Right lobe of liver (tissue), 6 donors: Measurements from ENCODE around the gene ALS2. TPM values are rescaled to one million over a fixed set of nuclear protein-coding genes. Genes with fewer than 3 reads are reported as not detected.
A peak's percentile ranks its signal among the peaks of the same experiment; 100 is the strongest.

ENCODE experiments used
- ATAC-seq, 4 donors: fragments of 200-7000 bp; cut with Tn5 transposase; one replicate each; pipeline ENCODE4 v1.9.1; 2020; ENCODE audit warnings: mild to moderate bottlenecking in 4 of 4, moderate library complexity in 4 of 4
- DNase-seq, 3 donors: peaks; one replicate each; pipeline ENCODE4 v3.0.0-alpha.2; 2020
- H3K27ac ChIP-seq, 3 donors: fragments of 200-600 bp; one replicate each; pipeline ENCODE4 v1.8.0; 2022
- H3K27me3 ChIP-seq, 2 donors: fragments of 200-600 bp; one replicate each; pipeline ENCODE4 v1.8.0; 2022
- H3K36me3 ChIP-seq, 4 donors: fragments of 200-600 bp; sonication (generic) in 1 of 4; one replicate each; pipeline versions ENCODE4 v1.5.1 to v1.8.0; 2017 to 2022; ENCODE audit warnings: control low read depth in 1 of 4
- H3K4me1 ChIP-seq, 4 donors: fragments of 200-600 bp; sonication (generic) in 1 of 4; one replicate each; pipeline versions ENCODE4 v1.5.1 to v1.8.0; 2017 to 2022; ENCODE audit warnings: control low read depth in 1 of 4
- H3K4me3 ChIP-seq, 3 donors: fragments of 200-600 bp; one replicate each; pipeline ENCODE4 v1.8.0; 2022
- H3K9me3 ChIP-seq, 4 donors: fragments of 200-600 bp; sonication (generic) in 1 of 4; one replicate each; pipeline versions ENCODE4 v1.5.1 to v1.8.0; 2017 to 2022; ENCODE audit warnings: control low read depth in 1 of 4
- CTCF ChIP-seq, 4 donors: fragments of 200-600 bp in 3 of 4; fragments of 450-650 bp in 1 of 4; IDR thresholded peaks; one replicate each; pipeline versions ENCODE4 v1.5.1 to v1.8.0; 2016 to 2022; ENCODE audit warnings: antibody characterized with exemption in 4 of 4, mild to moderate bottlenecking in 2 of 4
- POLR2A ChIP-seq: fragments of 450-650 bp; IDR thresholded peaks from one replicate; pipeline ENCODE4 v1.6.1; 2017; ENCODE audit warnings: antibody characterized with exemption, mild to moderate bottlenecking
- WGBS: methylation state at CpG from one replicate; pipeline ENCODE4 v1.1.6; 2018; ENCODE audit warnings: low coverage, low lambda C conversion rate; ENCODE audit not compliant: insufficient coverage; ENCODE audit errors: missing lambda C conversion rate; 5-methylcytosine and 5-hydroxymethylcytosine counted together
- intact Hi-C, 2 donors: fragments of 100-400 bp; cut with DNase I; formaldehyde crosslinking; loops; one replicate each; pipeline versions ENCODE4 v1.11.2 to v1.14.1; 2022
- long read RNA-seq: library from polyadenylated mRNA; unstranded; transcript quantifications from one replicate; pipeline ENCODE4 v2.0.0, GENCODE V29; 2019
- total RNA-seq, 6 experiments: library from RNA; depleted of rRNA in 2 of 6; stranded (reverse); fragments of >200 nt in 2 of 6; fragmentation: NEBNext Ultra II Directional in 3 of 6; extraction: Animal tissue kit (Norgen Biotek cat#: 25700) in 3 of 6; gene quantifications; one replicate each; pipeline versions ENCODE4 v1.1.0 to v1.2.4, GENCODE V29; 2016 to 2023
- donor health status: DM: no; HTN: yes; CAD: no.
- donor health status: DM: no; HTN: no; CAD: no.
- donor health status: DM: no; HTN: no; CAD: no.
- donor health status: DM: no; HTN: yes; CAD: no.
- donor health status: DM: no; HTN: yes; CAD: no.

Gene ALS2
- total RNA-seq, result 10 to 100 TPM; 15.8 to 24.9 (median 20.3) TPM
- long read RNA-seq, partial matches to known transcripts, result 2 of 6 reads
- long read RNA-seq, other reads (novel, unspliced or antisense), result 2 of 6 reads

DNA sequence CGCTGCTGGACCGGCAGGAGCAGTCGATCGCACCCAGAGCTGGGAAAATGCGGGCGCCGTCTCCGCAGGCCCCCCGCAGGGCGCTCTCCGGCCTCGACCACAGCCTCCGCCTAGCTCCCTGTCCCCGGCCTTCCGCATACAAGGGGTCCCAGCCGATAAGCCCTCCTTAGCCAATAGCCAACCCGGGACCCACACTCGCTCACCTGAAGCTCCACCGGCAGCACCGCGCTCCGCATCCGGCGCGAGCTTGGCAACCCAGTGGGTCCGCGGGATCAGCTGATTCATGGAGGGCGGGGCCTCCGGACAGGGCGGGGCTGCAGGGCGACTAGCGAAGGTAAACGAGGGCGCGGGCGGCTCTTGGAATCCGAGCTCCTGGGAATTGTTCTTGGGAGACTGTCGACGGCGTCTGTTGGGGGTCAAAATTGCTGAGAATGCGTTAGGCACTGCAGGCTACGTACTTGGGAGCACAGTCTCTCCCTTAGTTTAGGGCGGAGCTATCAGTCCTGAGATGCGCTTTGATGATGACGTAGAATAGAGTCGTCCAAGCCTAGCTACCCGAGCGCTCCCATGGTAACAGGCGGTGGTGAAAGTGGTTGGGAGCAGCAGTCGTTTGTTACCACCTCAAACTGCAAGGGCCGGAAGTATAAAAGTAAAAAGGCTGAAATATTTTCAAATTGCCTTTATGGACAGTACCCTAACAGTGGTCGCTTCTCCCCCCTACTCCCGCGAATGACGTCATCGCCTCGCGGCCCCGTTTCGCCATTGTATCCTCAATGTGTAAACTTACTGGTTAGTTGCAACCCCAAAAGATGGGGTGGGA, at the start of gene ALS2:
ALS2 (minus strand) TSS at position 260 of the 820 bp plus-strand sequence. CDS start 12,048 bp downstream, outside the sequence.
- peak within 1 kb of the TSS; percentile 58 to 91 (median 72) for H3K4me3 ChIP-seq
- H3K4me1 ChIP-seq, result peaks cover 0 to 36% (median 13%) of the 10 kb centered on the region in 4 donors
- WGBS, result 0% methylated on average over 40 of the region's 60 CpGs
- intact Hi-C loops, result no loop called here
- H3K36me3 ChIP-seq, result no peaks in the 10 kb centered on the region
- TF ChIP-seq POLR2A (peak; percentile 56), CTCF (IDR thresholded peaks at IDR 0.05) (no peak)
- ATAC-seq, result peak; percentile 94 to 97 (median 95)
- DNase-seq, result peak; percentile 98
- no peaks in the 10 kb centered on the region for H3K27me3 ChIP-seq
- H3K9me3 ChIP-seq, result no peaks in the 10 kb centered on the region
- H3K27ac ChIP-seq, result peak within 1 kb of the TSS; percentile 67 to 69 (median 68)

DNA sequence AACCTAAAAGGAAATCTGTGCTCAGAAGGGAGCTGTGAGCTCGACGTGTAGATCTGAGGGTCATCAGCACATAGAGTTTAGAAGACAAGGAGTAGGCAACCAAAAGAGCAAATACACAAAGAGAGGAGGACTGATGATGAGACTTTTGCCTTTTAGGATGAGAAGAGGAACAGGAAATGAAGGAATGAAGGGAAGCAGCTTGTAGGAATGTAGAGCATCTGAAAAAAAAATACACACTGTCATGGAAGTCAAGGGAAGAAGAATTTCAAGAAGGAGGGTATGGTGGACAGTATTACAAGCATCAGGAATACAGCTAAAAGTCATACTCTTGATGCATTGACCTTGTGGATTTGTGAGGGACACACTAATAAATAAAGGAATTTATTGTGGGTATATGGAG, 47.5 kb upstream of the ALS2 start:
- H3K4me3 ChIP-seq, result no peak overlapping the region
- intact Hi-C loops, result no loop called here
- DNase-seq (no peak), ATAC-seq (no peak)
- no peaks in the 10 kb centered on the region for H3K27me3 ChIP-seq
- no peak overlapping the region for H3K27ac ChIP-seq
- no peaks in the 10 kb centered on the region for H3K9me3 ChIP-seq
- H3K4me1 ChIP-seq, result no peaks in the 10 kb centered on the region
- WGBS, result 81% methylated on average over 2 of the region's 2 CpGs
- TF ChIP-seq POLR2A, result no peak
- TF ChIP-seq CTCF (IDR thresholded peaks at IDR 0.05), result no peak
- no peaks in the 10 kb centered on the region for H3K36me3 ChIP-seq

GRCh38 chr2:201827621-201828020, 46.9 kb upstream of the ALS2 start:
- H3K4me1 ChIP-seq, result no peaks in the 10 kb centered on the region

DNA sequence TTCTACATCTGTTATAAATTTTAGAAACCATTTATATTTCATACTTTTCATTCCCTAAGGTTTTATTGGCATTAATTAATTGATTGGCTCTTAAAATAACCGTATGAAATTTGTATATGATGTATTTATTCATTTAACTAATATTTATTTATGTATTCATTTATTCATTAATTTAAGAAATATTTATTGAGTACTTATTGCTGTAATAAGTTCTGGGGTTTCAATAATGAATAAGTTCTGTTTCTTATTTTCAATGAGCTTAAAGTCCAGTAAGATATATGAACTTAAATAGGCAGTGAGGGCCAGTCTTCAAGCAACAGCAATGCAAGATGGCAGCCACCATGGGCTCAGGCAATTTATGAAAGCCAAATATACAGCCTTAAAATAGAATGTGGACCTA, 43.5 kb upstream of the ALS2 start:
- no peaks in the 10 kb centered on the region for H3K4me1 ChIP-seq
- DNase-seq (no peak), ATAC-seq (no peak)
- no peak overlapping the region for H3K27ac ChIP-seq
- no peaks in the 10 kb centered on the region for H3K36me3 ChIP-seq
- H3K4me3 ChIP-seq, result no peak overlapping the region
- no peaks in the 10 kb centered on the region for H3K27me3 ChIP-seq
- TF ChIP-seq CTCF (IDR thresholded peaks at IDR 0.05) (no peak), POLR2A (no peak)
- H3K9me3 ChIP-seq, result no peaks in the 10 kb centered on the region
- 25% methylated on average over 1 of the region's 1 CpG for WGBS
- intact Hi-C loops, result no loop called here

More at GRCh38 chr2:201827621-201828020, 46.9 kb upstream of the ALS2 start:
- Histone ChIP-seq H3K27me3 (no peaks in the 10 kb centered on the region), H3K9me3 (no peaks in the 10 kb centered on the region), H3K27ac (no peak overlapping the region), H3K36me3 (no peaks in the 10 kb centered on the region), H3K4me3 (no peak overlapping the region)
- intact Hi-C loops, result no loop called here
- WGBS, result 87% methylated on average over 2 of the region's 3 CpGs
- no peak for TF ChIP-seq POLR2A
- ATAC-seq, result no peak
- no peak for DNase-seq

GRCh38 chr2:201821080-201821479, 40.3 kb upstream of the ALS2 start:
- Histone ChIP-seq H3K9me3 (no peaks in the 10 kb centered on the region), H3K27me3 (no peaks in the 10 kb centered on the region), H3K4me1 (no peaks in the 10 kb centered on the region), H3K27ac (no peak overlapping the region), H3K36me3 (no peaks in the 10 kb centered on the region), H3K4me3 (no peak overlapping the region)
- 65% methylated on average over 5 of the region's 5 CpGs for WGBS
- TF ChIP-seq POLR2A (no peak), CTCF (IDR thresholded peaks at IDR 0.05) (no peak)
- no peak for ATAC-seq
- intact Hi-C loops, result no loop called here
- DNase-seq, result no peak
